ENCODE data around the gene FOXJ3. TPM values are rescaled to one million over a fixed set of nuclear protein-coding genes. Genes with fewer than 3 reads are reported as not detected.

FOXJ3 gene
- total and polyA plus RNA-seq, 2 of the 13 experiments (the other 11 are each of a cell fraction or from before 2014, with no cell fraction given), result 16.6 to 48.5 TPM

DNA sequence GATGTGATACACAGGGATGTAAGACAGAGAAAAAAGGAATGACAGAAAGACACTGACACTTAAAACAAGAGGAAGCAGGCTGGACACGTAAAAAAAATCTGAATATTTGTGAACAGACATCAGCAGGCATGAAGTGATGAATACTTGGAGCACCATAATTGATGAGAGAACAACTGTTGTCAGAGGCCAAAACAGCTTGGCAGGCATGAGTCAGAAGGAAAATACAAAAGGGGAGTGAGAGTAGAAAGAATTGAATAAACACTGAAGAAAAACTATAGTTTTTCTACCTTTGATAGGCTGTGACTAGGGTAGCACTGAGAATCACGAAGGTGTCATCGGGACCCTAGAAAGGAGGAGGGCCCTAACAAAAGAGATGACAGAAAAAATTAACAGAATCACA lies 148.9 kb downstream of the FOXJ3 start:
- TF ChIP-seq ZNF296 (CRISPR knock-in tag; conservative IDR thresholded peaks at IDR 0.05) (no peak), ZBTB8A (CRISPR knock-in tag; IDR thresholded peaks at IDR 0.05; ENCODE audit: borderline replicate concordance, low read depth) (no peak)
- peaks cover 18 to 81% of the 10 kb centered on the region in 2 experiments for H3K36me3 ChIP-seq (replicated peaks in 1 of 2; ENCODE audit: control insufficient read depth in 1 of 2, insufficient read depth in 2 of 2, low read length in 2 of 2)
- intact Hi-C loops (cut with micrococcal nuclease; ENCODE audit: unreplicated experiment) (no loop called here), in situ Hi-C loops (cut with HindIII; ENCODE audit: extremely low pct_ligation_motif_present, low pct_unique_long_range_greater_than_20kb) (no loop called here)
- ATAC-seq (no peak), FAIRE-seq (no peak), DNase-seq (ENCODE audit: low spot score) (no peak)
- no peaks in the 10 kb centered on the region for H3K79me2 ChIP-seq (ENCODE audit: insufficient read depth, low read length)
- no peak overlapping the region for H3K9ac ChIP-seq (ENCODE audit: insufficient read depth, low read depth, low read length)
- no TSS peak for BruUV-seq (replicated peaks)
- no peak overlapping the region for H3K4me3 ChIP-seq (replicated peaks in 1 of 3; ENCODE audit: insufficient read depth in 1 of 3, low read depth in 2 of 3, low read length in 3 of 3)
- no peaks in the 10 kb centered on the region for H3K27me3 ChIP-seq (ENCODE audit: control insufficient read depth in 1 of 2, insufficient read depth in 2 of 2, low read length in 2 of 2)
- H3K27ac ChIP-seq (ENCODE audit: extremely low read length, insufficient read depth, low read length), result no peak overlapping the region
- ChIA-PET POLR2A (no interaction called here), CTCF (ENCODE audit: low intra/inter-chr PET ratio, low total read pairs) (no interaction called here)
- H2AFZ ChIP-seq (ENCODE audit: low read length), result no peak overlapping the region
- WGBS (ENCODE audit: low lambda C conversion rate), result 97% methylated on average over 3 of the region's 3 CpGs
- no peaks in the 10 kb centered on the region for H4K20me1 ChIP-seq (ENCODE audit: insufficient read depth, low read length)
- H3K4me2 ChIP-seq (ENCODE audit: low read depth, low read length), result no peak overlapping the region
- 0 out of 2 replicates have a peak, but pooled peaks cover 7% of the 10 kb centered on the region for H3K4me1 ChIP-seq (ENCODE audit: insufficient read depth, low read length)
- no peaks in the 10 kb centered on the region for H3K9me3 ChIP-seq (ENCODE audit: low read length)

DNA sequence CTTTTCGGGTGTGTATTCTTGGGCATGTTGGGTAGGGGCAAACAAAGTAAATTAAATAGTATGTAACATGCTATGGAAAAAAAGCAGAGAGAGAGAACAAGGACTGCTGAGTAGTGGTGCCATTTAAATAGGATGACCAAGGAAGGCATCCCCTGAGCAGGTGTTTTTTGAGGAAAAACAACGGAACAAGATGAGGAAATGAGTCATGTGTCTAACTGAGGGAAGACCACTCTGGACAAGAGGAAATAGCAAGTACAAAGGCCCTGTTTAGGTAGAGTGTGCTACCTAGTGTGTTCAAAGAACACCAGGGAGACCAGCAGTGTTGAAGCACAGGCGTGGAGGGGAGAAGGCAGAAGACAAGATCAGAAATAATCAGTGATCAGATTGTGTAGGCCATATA lies 150.4 kb downstream of the FOXJ3 start:
- no peak overlapping the region for H2AFZ ChIP-seq (ENCODE audit: low read length)
- intact Hi-C loops (cut with micrococcal nuclease; ENCODE audit: unreplicated experiment) (no loop called here), in situ Hi-C loops (cut with HindIII; ENCODE audit: extremely low pct_ligation_motif_present, low pct_unique_long_range_greater_than_20kb) (no loop called here)
- DNase-seq (ENCODE audit: low spot score) (no peak), FAIRE-seq (no peak), ATAC-seq (no peak)
- no peaks in the 10 kb centered on the region for H3K9me3 ChIP-seq (ENCODE audit: low read length)
- H3K27me3 ChIP-seq (ENCODE audit: control insufficient read depth in 1 of 2, insufficient read depth in 2 of 2, low read length in 2 of 2), result no peaks in the 10 kb centered on the region
- BruUV-seq (replicated peaks), result no TSS peak
- no peak overlapping the region for H3K9ac ChIP-seq (ENCODE audit: insufficient read depth, low read depth, low read length)
- 96% methylated on average over 3 of the region's 3 CpGs for WGBS (ENCODE audit: low lambda C conversion rate)
- H3K27ac ChIP-seq (ENCODE audit: extremely low read length, insufficient read depth, low read length), result no peak overlapping the region
- 0 out of 2 replicates have a peak, but pooled peaks cover 7% of the 10 kb centered on the region for H3K4me1 ChIP-seq (ENCODE audit: insufficient read depth, low read length)
- no peaks in the 10 kb centered on the region for H3K79me2 ChIP-seq (ENCODE audit: insufficient read depth, low read length)
- H3K4me3 ChIP-seq (replicated peaks in 1 of 3; ENCODE audit: insufficient read depth in 1 of 3, low read depth in 2 of 3, low read length in 3 of 3), result no peak overlapping the region
- POLR2A ChIA-PET, result no interaction called here
- CTCF ChIA-PET (ENCODE audit: low intra/inter-chr PET ratio, low total read pairs), result no interaction called here
- H4K20me1 ChIP-seq (ENCODE audit: insufficient read depth, low read length), result no peaks in the 10 kb centered on the region
- no peak overlapping the region for H3K4me2 ChIP-seq (ENCODE audit: low read depth, low read length)
- peaks cover 16 to 79% of the 10 kb centered on the region in 2 experiments for H3K36me3 ChIP-seq (replicated peaks in 1 of 2; ENCODE audit: control insufficient read depth in 1 of 2, insufficient read depth in 2 of 2, low read length in 2 of 2)
- TF ChIP-seq ZNF234 (CRISPR knock-in tag; conservative IDR thresholded peaks at IDR 0.05) (no peak), ZNF768 (CRISPR knock-in tag; IDR thresholded peaks at IDR 0.05) (no peak), MXD4 (CRISPR knock-in tag; IDR thresholded peaks at IDR 0.05) (no peak), SP5 (CRISPR knock-in tag; IDR thresholded peaks at IDR 0.05; ENCODE audit: borderline replicate concordance, low read depth) (no peak), SMAD9 (CRISPR knock-in tag; IDR thresholded peaks at IDR 0.05) (no peak), MXI1 (IDR thresholded peaks at IDR 0.05; ENCODE audit: borderline replicate concordance, low read depth, low read length) (no peak), ZNF614 (CRISPR knock-in tag; IDR thresholded peaks at IDR 0.05; ENCODE audit: borderline replicate concordance) (no peak), ELF4 (CRISPR knock-in tag; IDR thresholded peaks at IDR 0.05; ENCODE audit: borderline replicate concordance) (no peak), IRX3 (CRISPR knock-in tag; IDR thresholded peaks at IDR 0.05; ENCODE audit: borderline replicate concordance, low read depth) (no peak)
- TF ChIP-seq, protein P1, sequence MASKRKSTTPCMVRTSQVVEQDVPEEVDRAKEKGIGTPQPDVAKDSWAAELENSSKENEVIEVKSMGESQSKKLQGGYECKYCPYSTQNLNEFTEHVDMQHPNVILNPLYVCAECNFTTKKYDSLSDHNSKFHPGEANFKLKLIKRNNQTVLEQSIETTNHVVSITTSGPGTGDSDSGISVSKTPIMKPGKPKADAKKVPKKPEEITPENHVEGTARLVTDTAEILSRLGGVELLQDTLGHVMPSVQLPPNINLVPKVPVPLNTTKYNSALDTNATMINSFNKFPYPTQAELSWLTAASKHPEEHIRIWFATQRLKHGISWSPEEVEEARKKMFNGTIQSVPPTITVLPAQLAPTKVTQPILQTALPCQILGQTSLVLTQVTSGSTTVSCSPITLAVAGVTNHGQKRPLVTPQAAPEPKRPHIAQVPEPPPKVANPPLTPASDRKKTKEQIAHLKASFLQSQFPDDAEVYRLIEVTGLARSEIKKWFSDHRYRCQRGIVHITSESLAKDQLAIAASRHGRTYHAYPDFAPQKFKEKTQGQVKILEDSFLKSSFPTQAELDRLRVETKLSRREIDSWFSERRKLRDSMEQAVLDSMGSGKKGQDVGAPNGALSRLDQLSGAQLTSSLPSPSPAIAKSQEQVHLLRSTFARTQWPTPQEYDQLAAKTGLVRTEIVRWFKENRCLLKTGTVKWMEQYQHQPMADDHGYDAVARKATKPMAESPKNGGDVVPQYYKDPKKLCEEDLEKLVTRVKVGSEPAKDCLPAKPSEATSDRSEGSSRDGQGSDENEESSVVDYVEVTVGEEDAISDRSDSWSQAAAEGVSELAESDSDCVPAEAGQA (IDR thresholded peaks at IDR 0.05; ENCODE audit: low read depth), result no peak
- TF ChIP-seq, protein P1 (CRISPR knock-in tag; IDR thresholded peaks at IDR 0.05; ENCODE audit: borderline replicate concordance), result no peak
- TF ChIP-seq, protein P2, sequence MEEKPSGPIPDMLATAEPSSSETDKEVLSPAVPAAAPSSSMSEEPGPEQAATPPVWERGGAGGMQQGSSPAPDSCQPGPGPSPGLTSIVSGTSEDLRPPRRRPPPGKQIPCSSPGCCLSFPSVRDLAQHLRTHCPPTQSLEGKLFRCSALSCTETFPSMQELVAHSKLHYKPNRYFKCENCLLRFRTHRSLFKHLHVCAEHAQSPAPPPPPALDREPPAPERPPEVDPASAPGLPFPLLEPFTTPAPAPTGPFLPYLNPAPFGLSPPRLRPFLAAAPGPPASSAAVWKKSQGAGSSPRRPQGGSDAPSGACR (CRISPR knock-in tag; IDR thresholded peaks at IDR 0.05), result no peak
